ENCODE results near the gene LYZL1. TPM values are rescaled to one million over a fixed set of nuclear protein-coding genes. Genes with fewer than 3 reads are reported as not detected.
"Not testable (repeated sequence)": the region's sequence is repeated elsewhere in the genome, so short reads cannot be mapped to it uniquely, and the experiment has no call there.

Gene LYZL1
- total and polyA plus RNA-seq, 8 donors, result not detected

- H3K9me3 ChIP-seq, result no peaks in the 10 kb centered on the region
- H3K4me1 ChIP-seq, result no peaks in the 10 kb centered on the region
- H3K27ac ChIP-seq, result no peak overlapping the region
- ATAC-seq (peak; percentile 62), DNase-seq (peak in 1 of 4 donors; percentile 40)
- intact Hi-C loops (cut with DNase I), result no loop called here
- no peak for TF ChIP-seq CTCF (IDR thresholded peaks at IDR 0.05)
- no peaks in the 10 kb centered on the region for H3K36me3 ChIP-seq
- H3K27me3 ChIP-seq, result no peaks in the 10 kb centered on the region
- no peak overlapping the region for H3K4me3 ChIP-seq
Observed at GRCh38 chr10:29329420-29329819, 40.5 kb downstream of the LYZL1 start.

GRCh38 chr10:29332061-29332760 is 43.3 kb downstream of the LYZL1 start:
- Histone ChIP-seq H3K27ac (no peak overlapping the region), H3K9me3 (no peaks in the 10 kb centered on the region), H3K36me3 (no peaks in the 10 kb centered on the region), H3K4me1 (no peaks in the 10 kb centered on the region), H3K27me3 (no peaks in the 10 kb centered on the region), H3K4me3 (no peak overlapping the region)
- DNase-seq, result no peak
- intact Hi-C loops (cut with DNase I), result no loop called here
- TF ChIP-seq CTCF (IDR thresholded peaks at IDR 0.05), result no peak
- no peak for ATAC-seq

- DNase-seq, result no peak
Observed at GRCh38 chr10:29332761-29333148, 43.9 kb downstream of the LYZL1 start.

GRCh38 chr10:29337526-29337925 is 48.7 kb downstream of the LYZL1 start:
- H3K9me3 ChIP-seq; H3K27me3 ChIP-seq; H3K36me3 ChIP-seq; DNase-seq; H3K4me3 ChIP-seq; intact Hi-C loops (cut with DNase I); ATAC-seq; H3K27ac ChIP-seq; H3K4me1 ChIP-seq: not testable (repeated sequence)

More at GRCh38 chr10:29332761-29333148, 43.9 kb downstream of the LYZL1 start:
- Histone ChIP-seq H3K4me1 (no peaks in the 10 kb centered on the region), H3K36me3 (no peaks in the 10 kb centered on the region), H3K4me3 (no peak overlapping the region), H3K27ac (no peak overlapping the region), H3K9me3 (no peaks in the 10 kb centered on the region), H3K27me3 (no peaks in the 10 kb centered on the region)
- no peak for ATAC-seq
- intact Hi-C loops (cut with DNase I), result no loop called here
- TF ChIP-seq CTCF (IDR thresholded peaks at IDR 0.05), result no peak

- Histone ChIP-seq H3K36me3 (no peaks in the 10 kb centered on the region), H3K27ac (no peak overlapping the region), H3K4me3 (no peak overlapping the region), H3K9me3 (peaks cover 0 to 6% of the 10 kb centered on the region in 2 donors), H3K27me3 (no peaks in the 10 kb centered on the region), H3K4me1 (no peaks in the 10 kb centered on the region)
- no peak for TF ChIP-seq CTCF (IDR thresholded peaks at IDR 0.05)
- DNase-seq (no peak), ATAC-seq (no peak)
- intact Hi-C loops (cut with DNase I), result no loop called here
Observed at GRCh38 chr10:29343607-29344038, 54.8 kb downstream of the LYZL1 start.
